DMS53 (cell line): Measurements from ENCODE around the gene CKB.

Experiments
- DNase-seq: peaks from one replicate; lab custom pipeline; 2025; lab: John Stamatoyannopoulos, UW

CKB gene

DNA sequence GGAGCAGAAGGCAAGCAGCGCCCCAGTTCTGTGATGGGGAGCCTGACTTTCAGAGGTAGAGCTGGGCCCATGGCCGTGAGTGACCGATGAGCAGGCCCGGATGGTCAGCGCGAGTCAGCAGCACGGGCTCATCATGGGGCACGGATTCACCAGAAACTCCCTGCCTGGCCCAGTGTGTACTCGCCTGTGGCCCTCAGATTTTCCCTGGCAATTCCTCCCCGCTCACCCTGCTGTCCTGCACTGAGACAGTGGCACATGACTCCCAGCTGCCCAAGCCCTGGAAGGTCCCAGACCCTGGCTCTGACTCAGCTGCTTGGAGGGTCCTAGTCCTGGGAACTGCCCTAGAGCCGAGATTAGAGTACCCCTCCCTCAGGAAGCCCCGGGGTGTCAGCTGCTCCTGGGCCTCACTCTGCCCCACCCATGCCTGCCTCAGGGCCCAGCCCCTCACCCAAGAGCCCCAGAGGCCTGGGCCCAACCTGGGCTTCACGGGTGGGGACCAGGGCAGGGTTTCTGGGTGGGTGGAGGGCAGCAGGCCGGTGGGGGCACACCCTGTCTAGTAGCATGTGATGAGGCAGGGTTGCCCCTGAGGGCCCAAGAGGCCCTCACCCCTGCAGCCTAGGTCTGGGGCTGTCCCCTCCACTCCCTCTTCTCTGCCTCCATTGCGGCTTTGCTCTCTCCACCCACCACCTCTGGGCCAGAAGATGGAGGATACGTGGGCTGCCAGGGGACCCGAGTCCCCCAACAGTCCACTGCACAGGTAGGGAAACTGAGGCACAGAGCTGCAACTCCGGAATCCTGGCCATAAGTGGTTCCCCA lies 14.8 kb upstream of the CKB start:
- DNase-seq = no peak

DNA sequence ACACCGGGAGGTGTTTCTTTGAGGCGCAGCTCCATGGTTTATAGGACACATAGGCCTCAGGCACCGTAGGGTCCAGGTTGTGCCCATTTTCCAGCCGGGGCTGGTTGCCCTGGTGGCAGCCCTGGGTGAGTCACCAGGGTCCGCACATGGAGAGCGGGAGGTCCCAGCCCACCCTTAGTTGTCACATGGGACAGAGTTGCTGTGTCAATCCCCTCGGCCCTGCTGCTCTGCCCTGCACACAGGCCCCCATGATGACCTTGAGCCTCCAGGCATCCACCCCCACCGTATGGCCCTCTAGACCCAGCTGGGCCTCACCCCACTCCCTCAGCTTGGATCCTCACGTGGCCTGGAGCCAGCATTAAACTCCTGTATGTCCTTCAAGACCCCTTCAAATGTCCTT lies 14.1 kb upstream of the CKB start:
- no peak for DNase-seq

GRCh38 chr14:103535891-103536565 lies 13.4 kb upstream of the CKB start:
- no peak for DNase-seq

DNA sequence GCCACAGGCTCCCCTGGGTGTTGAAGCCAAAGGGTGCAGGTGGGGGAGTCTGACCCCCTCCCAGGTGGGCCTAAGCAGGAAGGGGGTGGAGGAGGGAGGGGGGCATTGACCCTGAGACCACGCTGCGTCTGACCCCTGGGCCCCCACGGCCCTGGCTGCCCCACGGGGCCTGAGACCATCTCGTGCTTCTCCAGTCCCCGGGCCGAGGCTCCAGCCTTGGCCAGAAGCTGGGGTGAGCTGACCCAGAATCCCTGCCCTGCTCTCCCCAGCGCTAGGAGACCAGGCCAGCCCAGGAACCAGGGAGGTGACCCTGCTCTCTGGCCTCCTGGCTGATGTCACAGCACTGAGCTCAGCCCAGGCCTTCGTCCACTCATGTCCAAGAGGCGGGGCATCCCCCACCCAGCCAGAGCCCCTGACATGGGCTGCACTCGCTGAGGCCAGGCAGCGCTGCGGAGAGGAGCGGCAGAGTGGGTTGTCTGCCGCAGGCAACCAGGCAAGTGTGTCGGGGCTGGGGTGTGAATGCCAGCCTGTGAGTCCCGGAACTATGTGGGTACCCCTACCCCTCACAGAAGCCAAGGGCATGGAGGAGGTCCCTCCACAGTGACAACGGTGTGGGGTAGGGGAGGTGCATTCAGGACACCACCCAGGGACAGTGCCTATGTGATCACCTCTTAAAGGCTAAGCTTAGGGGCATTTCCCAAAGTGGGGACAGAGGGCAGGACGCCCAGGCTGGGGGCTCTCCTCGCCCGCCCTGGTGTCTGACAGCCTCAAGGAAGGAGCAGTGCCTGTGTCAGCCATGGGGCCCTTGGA lies 12.7 kb upstream of the CKB start:
- DNase-seq = no peak

DNA sequence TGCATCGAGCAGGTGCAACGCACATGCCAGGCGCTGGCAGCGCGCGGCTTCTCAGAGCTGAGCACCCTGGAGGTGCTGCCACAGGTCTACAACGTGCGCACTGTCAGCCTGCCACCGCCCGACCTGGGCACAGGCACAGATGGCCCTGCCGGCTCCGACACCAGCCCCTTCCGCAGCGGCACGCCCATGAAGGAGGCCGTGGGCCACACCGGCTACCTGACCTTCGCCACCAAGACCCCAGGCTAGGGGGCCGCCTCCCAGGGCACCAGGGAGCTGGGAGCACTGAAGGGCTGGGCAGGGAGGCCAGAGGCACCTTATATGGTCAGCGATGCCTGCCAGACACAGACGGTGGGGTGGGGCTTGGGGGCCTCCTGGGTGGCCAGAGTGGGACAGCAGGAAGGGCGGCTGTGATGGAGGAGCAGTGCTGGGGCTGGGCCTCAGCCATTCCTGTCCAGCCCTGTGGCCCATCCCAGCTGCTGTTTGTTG lies 12.0 kb upstream of the CKB start:
- no peak for DNase-seq

- no peak for DNase-seq
These were observed 11.5 kb upstream of the CKB start for GRCh38 chr14:103533999-103534575.

GRCh38 chr14:103533137-103533998 lies 10.7 kb upstream of the CKB start:
- DNase-seq = no peak

- no peak for DNase-seq
These were observed 9.8 kb upstream of the CKB start for GRCh38 chr14:103532216-103533136.

DNA sequence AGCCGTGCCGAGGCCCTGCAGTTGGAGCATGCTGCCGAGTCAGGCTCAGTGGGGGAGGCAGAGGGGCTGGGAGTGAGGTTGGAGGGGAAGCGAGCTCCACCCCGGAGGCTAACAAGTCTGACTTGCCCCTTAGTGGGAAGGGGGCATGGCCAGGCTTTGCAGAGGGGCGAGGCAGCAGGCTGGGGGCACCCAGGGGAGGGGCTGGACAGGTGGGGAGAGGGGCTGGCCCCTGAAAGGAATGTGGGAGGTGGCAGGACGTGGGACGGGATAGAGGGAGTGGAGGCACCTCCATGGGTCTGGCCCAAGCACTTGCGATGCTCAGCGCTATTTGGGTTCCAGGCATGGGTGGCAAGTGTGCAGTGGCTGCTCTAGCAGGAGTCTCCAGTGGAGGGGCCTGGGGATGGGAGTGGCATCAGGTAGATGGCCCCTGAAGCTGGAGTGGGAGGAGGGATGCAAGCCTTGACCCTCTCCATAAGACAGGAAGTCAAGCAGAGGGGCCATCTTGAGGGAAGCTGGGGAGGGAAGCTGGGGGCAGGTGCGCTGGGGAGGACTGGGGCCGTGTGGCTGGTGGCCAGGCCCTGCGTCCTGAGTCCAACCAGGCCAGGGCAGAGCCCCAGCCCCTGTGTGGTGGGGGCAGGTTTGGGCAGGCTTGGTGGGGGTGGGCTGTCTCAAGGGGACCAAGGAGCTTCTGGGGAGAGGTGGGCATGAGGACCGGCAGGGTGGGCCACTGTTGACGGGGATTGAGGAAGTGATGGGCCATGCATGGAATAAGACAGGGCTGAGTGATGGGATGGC lies 9.0 kb upstream of the CKB start:
- DNase-seq = no peak

DNA sequence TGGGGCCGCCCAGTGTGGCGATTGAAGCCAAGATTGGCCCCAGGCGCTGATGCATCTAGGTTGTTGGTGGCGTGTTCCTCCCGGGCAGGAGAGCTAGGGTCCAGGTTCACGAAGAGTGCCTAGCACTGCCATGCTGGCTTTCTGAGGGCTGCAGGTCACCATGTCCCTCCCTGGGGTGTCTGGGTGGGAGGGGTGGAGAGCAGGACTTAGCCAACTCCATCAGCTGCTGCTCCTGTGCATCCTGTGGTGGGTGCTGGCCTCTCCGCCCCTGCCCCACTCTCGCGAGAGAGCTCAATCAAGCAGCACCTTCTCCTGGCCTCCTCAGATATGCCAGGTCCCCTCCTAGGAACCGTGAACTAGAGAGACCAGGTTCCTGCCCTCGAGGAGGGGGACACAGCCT lies 8.2 kb upstream of the CKB start:
- DNase-seq = no peak

- no peak for DNase-seq
These were observed 7.8 kb upstream of the CKB start for GRCh38 chr14:103530390-103530789.

- peak; percentile 42 for DNase-seq
These were observed 7.0 kb upstream of the CKB start for GRCh38 chr14:103529383-103530365.

GRCh38 chr14:103528587-103529382 lies 6.2 kb upstream of the CKB start, which contains the start of gene TRMT61A:
Gene TRMT61A, plus strand, starts transcription at chr14:103529196. Its CDS starts 783 bp downstream, at chr14:103529979.
- DNase-seq = peak; percentile 96

DNA sequence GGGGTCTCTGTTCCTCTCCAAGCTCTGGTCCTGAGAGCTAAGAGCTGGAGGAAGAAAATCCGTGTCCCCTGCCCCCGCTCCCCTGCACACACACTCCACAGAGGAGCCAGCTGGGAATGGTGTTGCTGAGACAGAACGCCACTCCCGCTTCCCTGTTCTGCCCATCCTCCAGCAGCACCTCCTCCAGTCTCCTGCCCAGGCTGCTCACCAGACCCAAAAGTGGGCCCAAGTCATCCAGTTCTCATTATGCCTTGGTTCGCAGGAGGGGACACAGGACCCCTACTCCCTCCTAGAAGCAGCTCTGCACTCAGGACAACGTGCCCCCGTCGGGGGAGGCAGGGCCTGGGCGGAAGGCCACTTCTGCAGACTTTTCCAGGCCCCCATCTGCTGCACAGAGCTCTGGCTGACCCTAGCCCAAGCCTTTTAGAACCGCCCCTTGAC lies 5.5 kb upstream of the CKB start:
- DNase-seq = peak; percentile 65

DNA sequence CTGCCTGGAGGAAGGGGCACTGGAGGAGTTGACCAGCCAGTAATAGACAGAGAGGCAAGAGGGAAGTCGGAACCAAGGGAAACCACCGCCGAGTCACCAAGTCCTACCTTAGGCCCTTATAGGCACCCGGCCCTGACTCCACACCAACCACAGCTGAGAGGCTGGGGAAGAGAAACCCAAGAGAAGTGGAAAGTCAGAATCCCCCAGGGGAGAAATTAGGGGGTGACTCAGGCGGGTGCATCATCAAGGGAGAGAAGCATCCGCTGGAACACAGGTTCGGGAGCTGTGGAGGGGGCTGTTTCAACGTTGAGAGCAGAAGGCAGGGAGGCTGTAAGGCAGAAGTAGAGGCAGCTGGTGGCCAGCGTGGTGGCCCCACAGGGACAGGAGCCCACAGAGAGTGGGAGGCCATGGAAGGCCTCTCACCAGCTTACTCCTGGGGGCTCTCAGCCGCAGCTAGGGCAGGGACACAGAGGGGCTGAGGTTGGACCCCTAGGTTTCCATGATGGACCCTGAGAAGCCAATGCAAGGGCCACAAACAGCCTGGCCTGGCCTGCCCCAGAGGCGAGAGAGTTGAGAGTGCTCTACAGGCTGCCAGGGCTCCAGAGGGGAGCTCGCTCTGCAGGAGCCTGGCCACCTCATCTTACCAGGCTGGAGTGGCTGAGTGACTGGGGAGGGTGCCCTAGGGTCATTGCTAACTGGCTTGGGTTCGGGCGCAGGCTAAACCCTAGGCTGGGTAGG lies 4.9 kb upstream of the CKB start:
- DNase-seq = peak; percentile 65

DNA sequence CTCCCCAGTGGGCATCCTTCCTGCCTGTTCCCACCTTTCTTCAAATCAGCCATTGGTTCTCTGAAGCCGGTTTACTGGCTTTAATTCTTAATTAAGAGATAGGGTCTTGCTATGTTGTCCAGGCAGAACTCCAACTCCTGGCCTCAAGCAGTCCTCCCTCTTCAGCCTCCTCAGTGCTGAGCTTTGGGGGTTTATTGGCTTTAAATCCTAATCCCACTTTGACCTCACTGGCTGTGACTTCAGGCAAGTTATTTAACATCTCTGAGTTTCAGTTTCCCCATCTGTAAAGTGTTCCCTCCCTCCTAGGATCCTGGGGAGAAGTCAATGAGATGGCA lies 4.3 kb upstream of the CKB start:
- no peak for DNase-seq
